HL-60 (cell line): Measurements from ENCODE around the gene CAPG.

Experiments
- DNase-seq, 2 experiments: peaks; one replicate each; pipeline ENCODE4 v3.0.0-alpha.2; 2010 to 2020; ENCODE audit warnings: low read depth in 1 of 2, low spot score in 1 of 2
- H3K27ac ChIP-seq: fragments of 250-450 bp; sonication (Bioruptor Pico); replicated peaks from 2 replicates; pipeline ENCODE4 v1.5.1; 2020; ENCODE audit warnings: mild to moderate bottlenecking, moderate library complexity
- H3K27me3 ChIP-seq: fragments of 250-450 bp; sonication (Bioruptor Pico); 2 replicates; pipeline ENCODE4 v1.5.1; 2021; ENCODE audit warnings: mild to moderate bottlenecking, moderate library complexity; ENCODE audit not compliant: insufficient read depth, poor library complexity, severe bottlenecking
- H3K4me3 ChIP-seq: replicated peaks from 2 replicates; pipeline ENCODE4 v1.5.1; 2011; ENCODE audit warnings: mild to moderate bottlenecking, control low read depth, low read length; ENCODE audit not compliant: insufficient read depth
- CTCF ChIP-seq: IDR thresholded peaks from one replicate; pipeline ENCODE4 v1.5.1; 2011; ENCODE audit warnings: low read length, control low read depth, inconsistent platforms; ENCODE audit not compliant: insufficient read depth
- GABPA ChIP-seq: IDR thresholded peaks from 2 replicates; pipeline ENCODE4 v1.6.1; 2012; ENCODE audit warnings: low read depth
- POLR2AphosphoS5 ChIP-seq: IDR thresholded peaks from 2 replicates; pipeline ENCODE4 v1.6.1; 2012; ENCODE audit warnings: low read depth
- REST ChIP-seq: IDR thresholded peaks from 2 replicates; pipeline ENCODE4 v1.6.1; 2012; ENCODE audit warnings: low read depth; ENCODE audit not compliant: insufficient replicate concordance
- SPI1 ChIP-seq: IDR thresholded peaks from 2 replicates; pipeline ENCODE4 v1.6.1; 2012; ENCODE audit warnings: low read depth, mild to moderate bottlenecking, borderline replicate concordance

CAPG gene

DNA sequence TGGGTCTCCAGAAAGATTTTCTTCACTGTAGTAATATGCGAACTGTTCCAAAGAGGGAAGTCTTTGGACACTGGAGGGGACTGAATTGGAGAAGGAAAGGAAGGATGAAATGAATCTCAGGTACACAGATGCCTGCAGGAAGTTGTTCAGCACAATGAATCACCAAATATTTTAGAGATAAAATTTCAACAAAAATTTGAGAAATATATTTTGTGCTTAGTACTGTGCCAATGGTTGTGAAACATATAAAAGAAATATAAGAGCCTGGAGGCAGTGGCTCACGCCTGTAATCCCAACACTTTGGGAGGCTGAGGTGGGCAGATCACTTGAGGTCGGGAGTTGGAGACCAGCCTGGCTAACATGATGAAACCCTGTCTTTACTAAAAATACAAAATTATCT, 52.4 kb downstream of the CAPG start:
- H3K27ac ChIP-seq = no peak overlapping the region
- TF ChIP-seq REST (no peak), GABPA (no peak), SPI1 (no peak), POLR2AphosphoS5 (no peak), CTCF (no peak)
- H3K4me3 ChIP-seq = no peak overlapping the region
- H3K27me3 ChIP-seq = no peaks in the 10 kb centered on the region
- no peak for DNase-seq

DNA sequence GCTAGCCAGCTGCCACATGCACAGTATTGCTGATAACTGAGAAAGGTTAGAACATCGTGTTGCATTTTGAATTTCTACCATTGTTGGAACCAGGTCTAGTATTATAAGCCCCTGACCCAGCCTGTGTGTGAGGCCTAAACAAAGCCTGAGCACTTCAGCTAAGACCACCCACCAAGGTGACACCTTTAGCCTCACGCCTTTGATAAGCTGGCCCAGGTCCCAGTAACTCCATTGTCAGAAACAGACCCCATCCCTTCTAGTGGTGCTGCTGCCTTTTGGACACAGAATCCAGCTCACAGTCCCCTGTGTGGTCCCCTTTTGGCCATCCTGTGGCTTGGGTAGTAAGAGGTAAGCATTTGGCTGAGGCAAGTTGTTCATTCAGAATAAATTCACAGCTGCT, 54.0 kb downstream of the CAPG start:
- H3K27me3 ChIP-seq = no peaks in the 10 kb centered on the region
- DNase-seq = no peak
- no peak for TF ChIP-seq GABPA
- TF ChIP-seq CTCF = no peak
- TF ChIP-seq REST = no peak
- TF ChIP-seq SPI1 = no peak
- no peak for TF ChIP-seq POLR2AphosphoS5
- H3K4me3 ChIP-seq = no peak overlapping the region
- no peak overlapping the region for H3K27ac ChIP-seq

- no peak overlapping the region for H3K27ac ChIP-seq
- no peak for DNase-seq
- H3K4me3 ChIP-seq = peak overlapping the region; percentile 86
- no peaks in the 10 kb centered on the region for H3K27me3 ChIP-seq
- TF ChIP-seq SPI1 (no peak), REST (no peak), CTCF (no peak)
Observed at GRCh38 chr2:85355521-85355920, 54.6 kb downstream of the CAPG start.
